PC-3 (cell line): Measurements from ENCODE around the gene DUSP5. TPM values are rescaled to one million over a fixed set of nuclear protein-coding genes. Genes with fewer than 3 reads are reported as not detected.

Experiments used
- ATAC-seq: fragments of 200-7000 bp; cut with Tn5 transposase; 2 replicates; pipeline ENCODE4 v1.9.1; 2020; ENCODE audit warnings: mild to moderate bottlenecking, moderate library complexity
- BruUV-seq: library from RNA; stranded (reverse); fragments of 400-500 nt; replicated peaks from 2 replicates; lab custom pipeline; 2021; lab: Mats Ljungman, UMichigan
- CTCF ChIA-PET: fragments of 300-600 bp; sonication (Branson Sonifier 250); formaldehyde crosslinking; loops from one replicate; lab custom pipeline; 2022; ENCODE audit warnings: antibody characterized with exemption; lab: Charles Lee
- POLR2A ChIA-PET: fragments of 300-600 bp; sonication (Branson Sonifier 250); formaldehyde crosslinking; loops from one replicate; lab custom pipeline; 2022; ENCODE audit warnings: antibody characterized with exemption; ENCODE audit not compliant: unreplicated experiment; lab: Charles Lee
- DNase-seq: peaks from one replicate; pipeline ENCODE4 v3.0.0-alpha.2; 2015
- H2AFZ ChIP-seq: fragments of 300-600 bp; sonication (generic); 2 replicates; pipeline ENCODE4 v1.6.0; 2016; ENCODE audit warnings: antibody characterized with exemption, low read length
- H3F3A ChIP-seq: fragments of 300-600 bp; sonication (generic); one replicate; pipeline ENCODE4 v1.6.0; 2017; ENCODE audit warnings: antibody characterized with exemption, low read length, control low read depth, mild to moderate bottlenecking; ENCODE audit not compliant: unreplicated experiment
- H3K27ac ChIP-seq: fragments of 300-600 bp; sonication (generic); 2 replicates; pipeline ENCODE4 v1.5.1; 2016; ENCODE audit warnings: mild to moderate bottlenecking, low read length
- H3K27me3 ChIP-seq: fragments of 300-600 bp; sonication (generic); 2 replicates; pipeline ENCODE4 v1.6.1; 2016; ENCODE audit warnings: low read length, mixed read lengths
- H3K36me3 ChIP-seq: fragments of 300-600 bp; sonication (generic); 2 replicates; pipeline ENCODE4 v1.6.1; 2016; ENCODE audit warnings: low read depth, mixed run types, low read length, mixed read lengths
- H3K4me1 ChIP-seq: fragments of 300-600 bp; sonication (generic); 2 replicates; pipeline ENCODE4 v1.5.1; 2016; ENCODE audit warnings: low read length; ENCODE audit not compliant: insufficient read depth
- H3K4me2 ChIP-seq: fragments of 300-600 bp; sonication (generic); 2 replicates; pipeline ENCODE4 v1.6.0; 2016; ENCODE audit warnings: low read length
- H3K4me3 ChIP-seq: fragments of 300-600 bp; sonication (generic); 2 replicates; pipeline ENCODE4 v1.5.1; 2016; ENCODE audit warnings: mild to moderate bottlenecking, low read length, mixed read lengths
- H3K79me2 ChIP-seq: fragments of 300-600 bp; sonication (generic); 2 replicates; pipeline ENCODE4 v1.6.1; 2017; ENCODE audit warnings: low read length, mixed read lengths
- H3K9ac ChIP-seq: fragments of 300-600 bp; sonication (generic); 2 replicates; pipeline ENCODE4 v1.6.0; 2016; ENCODE audit warnings: mild to moderate bottlenecking, low read length
- H3K9me2 ChIP-seq: fragments of 300-600 bp; sonication (generic); replicated peaks from 2 replicates; pipeline ENCODE4 v1.6.1; 2016; ENCODE audit warnings: mixed run types, low read length, mixed read lengths
- H3K9me3 ChIP-seq: fragments of 300-600 bp; sonication (generic); 2 replicates; pipeline ENCODE4 v1.6.1; 2016; ENCODE audit warnings: low read length, mixed read lengths
- H4K20me1 ChIP-seq: fragments of 300-600 bp; sonication (generic); 2 replicates; pipeline ENCODE4 v1.6.1; 2016; ENCODE audit warnings: low read length, mixed read lengths
- EZH2 ChIP-seq: fragments of 300-600 bp; sonication (generic); IDR thresholded peaks from one replicate; pipeline ENCODE4 v1.6.1; 2017; ENCODE audit warnings: antibody characterized with exemption, mild to moderate bottlenecking, low read length; ENCODE audit not compliant: unreplicated experiment
- EZH2phosphoT487 ChIP-seq: fragments of 300-600 bp; sonication (generic); IDR thresholded peaks from 2 replicates; pipeline ENCODE4 v1.6.1; 2018; ENCODE audit warnings: mild to moderate bottlenecking, antibody characterized with exemption, low read length, borderline replicate concordance
- intact Hi-C: fragments of 100-400 bp; cut with micrococcal nuclease; formaldehyde crosslinking; loops from 2 replicates; pipeline ENCODE4 v1.9.0; 2023
- total RNA-seq: library from RNA; depleted of rRNA; stranded (reverse); fragments of >200 nt; gene quantifications from 2 replicates; pipeline ENCODE4 v1.2.3, GENCODE V29; 2014
- TF ChIP-seq, protein P1 (sequence below): fragments of 300-600 bp; sonication (generic); conservative IDR thresholded peaks from 2 replicates; pipeline ENCODE4 v1.5.1; 2017; ENCODE audit warnings: antibody characterized with exemption, low read depth, mild to moderate bottlenecking, low read length

Gene DUSP5
- total RNA-seq, 1 experiment from 2014 or later, result 206 TPM

DNA sequence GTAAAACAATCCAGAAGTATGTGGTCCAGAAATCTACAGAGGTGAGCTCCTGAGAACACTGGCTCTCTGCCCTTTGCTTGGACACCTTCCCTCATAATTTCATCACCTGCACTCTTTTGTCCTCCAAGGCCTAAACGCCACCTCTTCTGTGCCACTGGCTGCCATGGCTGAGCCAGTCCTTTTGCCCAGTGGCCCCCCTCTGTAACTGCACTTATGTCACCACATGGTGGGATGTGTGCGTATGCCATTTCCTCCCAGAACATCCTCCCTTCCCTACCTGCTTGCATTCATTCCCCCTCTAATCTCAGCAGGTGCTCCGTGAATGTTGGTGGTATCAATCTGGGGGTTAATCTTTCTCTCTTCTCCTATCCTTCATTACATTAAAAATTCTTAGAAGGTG lies 17.3 kb upstream of the DUSP5 start:
- Histone ChIP-seq H3K9me2 (no peaks in the 10 kb centered on the region), H3K4me3 (no peak overlapping the region), H3K27ac (no peak overlapping the region), H3K9ac (no peak overlapping the region), H4K20me1 (no peaks in the 10 kb centered on the region), H2AFZ (no peak overlapping the region), H3K9me3 (no peaks in the 10 kb centered on the region), H3K36me3 (no peaks in the 10 kb centered on the region), H3F3A (no peaks in the 10 kb centered on the region), H3K27me3 (no peaks in the 10 kb centered on the region), H3K79me2 (no peaks in the 10 kb centered on the region), H3K4me2 (no peak overlapping the region), H3K4me1 (peaks cover 12% of the 10 kb centered on the region)
- intact Hi-C loops, result no loop called here
- no peak for ATAC-seq
- TF ChIP-seq EZH2phosphoT487 (no peak), EZH2 (no peak)
- TF ChIP-seq, protein P1, sequence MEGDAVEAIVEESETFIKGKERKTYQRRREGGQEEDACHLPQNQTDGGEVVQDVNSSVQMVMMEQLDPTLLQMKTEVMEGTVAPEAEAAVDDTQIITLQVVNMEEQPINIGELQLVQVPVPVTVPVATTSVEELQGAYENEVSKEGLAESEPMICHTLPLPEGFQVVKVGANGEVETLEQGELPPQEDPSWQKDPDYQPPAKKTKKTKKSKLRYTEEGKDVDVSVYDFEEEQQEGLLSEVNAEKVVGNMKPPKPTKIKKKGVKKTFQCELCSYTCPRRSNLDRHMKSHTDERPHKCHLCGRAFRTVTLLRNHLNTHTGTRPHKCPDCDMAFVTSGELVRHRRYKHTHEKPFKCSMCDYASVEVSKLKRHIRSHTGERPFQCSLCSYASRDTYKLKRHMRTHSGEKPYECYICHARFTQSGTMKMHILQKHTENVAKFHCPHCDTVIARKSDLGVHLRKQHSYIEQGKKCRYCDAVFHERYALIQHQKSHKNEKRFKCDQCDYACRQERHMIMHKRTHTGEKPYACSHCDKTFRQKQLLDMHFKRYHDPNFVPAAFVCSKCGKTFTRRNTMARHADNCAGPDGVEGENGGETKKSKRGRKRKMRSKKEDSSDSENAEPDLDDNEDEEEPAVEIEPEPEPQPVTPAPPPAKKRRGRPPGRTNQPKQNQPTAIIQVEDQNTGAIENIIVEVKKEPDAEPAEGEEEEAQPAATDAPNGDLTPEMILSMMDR, result no peak
- CTCF ChIA-PET, result no interaction called here
- POLR2A ChIA-PET, result no interaction called here
- no peak for DNase-seq
- no TSS peak for BruUV-seq

DNA sequence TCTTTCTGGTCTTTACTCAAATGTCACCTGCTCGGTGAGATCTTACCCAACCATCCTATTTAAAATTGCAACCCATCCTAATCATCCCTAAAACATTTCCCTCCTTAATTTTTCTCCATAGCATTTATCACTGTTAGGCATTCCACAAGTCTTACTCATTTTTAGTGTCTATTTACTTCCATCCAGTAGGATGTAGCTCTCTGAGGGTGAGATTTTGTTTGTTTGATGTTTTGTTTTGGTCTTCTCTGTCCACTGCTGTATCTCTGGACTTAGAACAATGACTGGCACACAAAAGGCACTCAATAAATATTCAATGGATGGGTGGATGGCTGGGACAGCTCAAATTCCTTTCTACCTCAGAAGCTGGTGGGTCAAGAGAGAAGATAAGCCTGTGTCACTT lies 15.8 kb upstream of the DUSP5 start:
- Histone ChIP-seq H3K27ac (no peak overlapping the region), H3K27me3 (no peaks in the 10 kb centered on the region), H3K4me1 (peaks cover 18% of the 10 kb centered on the region), H3K9me2 (no peaks in the 10 kb centered on the region), H4K20me1 (no peaks in the 10 kb centered on the region), H3K4me3 (no peak overlapping the region), H3K9me3 (no peaks in the 10 kb centered on the region), H3K4me2 (peak overlapping the region; percentile 33), H3K79me2 (no peaks in the 10 kb centered on the region), H3F3A (no peaks in the 10 kb centered on the region), H2AFZ (no peak overlapping the region), H3K36me3 (no peaks in the 10 kb centered on the region), H3K9ac (no peak overlapping the region)
- intact Hi-C loops, result no loop called here
- POLR2A ChIA-PET, result interaction anchor here (0.6 to 0.9 kb wide), 4 partner anchors 14 to 74 kb away, joined by 3 to 4 read pairs (median 3); no protein-coding TSS in a partner anchor
- peak; percentile 90 for ATAC-seq
- no TSS peak for BruUV-seq
- DNase-seq, result peak; percentile 60
- TF ChIP-seq EZH2phosphoT487 (no peak), EZH2 (no peak)
- TF ChIP-seq, protein P1, result no peak
- CTCF ChIA-PET, result no interaction called here

DNA sequence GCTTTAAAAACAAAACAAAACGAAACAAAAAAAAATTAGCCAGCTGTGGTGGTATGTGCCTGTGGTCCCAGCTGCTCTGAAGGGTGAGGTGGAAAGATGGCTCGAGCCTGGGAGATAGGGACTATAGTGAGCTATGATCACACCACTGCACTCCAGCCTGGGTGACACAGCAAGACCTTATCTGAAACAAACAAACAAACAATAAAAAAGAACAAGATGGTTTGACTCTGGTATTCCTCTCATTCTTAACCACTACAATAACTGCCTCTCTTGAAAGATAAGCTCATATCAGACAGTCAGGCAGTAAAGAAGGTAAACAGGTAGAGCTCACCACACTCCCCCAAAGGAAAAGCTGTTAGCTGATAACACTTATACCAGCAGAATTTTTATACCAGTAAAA lies 14.1 kb upstream of the DUSP5 start:
- Histone ChIP-seq H3K4me3 (no peak overlapping the region), H3F3A (no peaks in the 10 kb centered on the region), H3K9me3 (no peaks in the 10 kb centered on the region), H4K20me1 (no peaks in the 10 kb centered on the region), H2AFZ (no peak overlapping the region), H3K9ac (no peak overlapping the region), H3K79me2 (no peaks in the 10 kb centered on the region), H3K27me3 (no peaks in the 10 kb centered on the region), H3K36me3 (no peaks in the 10 kb centered on the region), H3K9me2 (no peaks in the 10 kb centered on the region), H3K4me1 (peaks cover 35% of the 10 kb centered on the region), H3K4me2 (no peak overlapping the region), H3K27ac (no peak overlapping the region)
- DNase-seq (no peak), ATAC-seq (no peak)
- TF ChIP-seq, protein P1, result no peak
- no peak for TF ChIP-seq EZH2
- TF ChIP-seq EZH2phosphoT487, result no peak
- POLR2A ChIA-PET, result interaction anchor here (0.7 kb wide), 1 partner anchor 8 kb away, joined by 3 read pairs; no protein-coding TSS in a partner anchor
- intact Hi-C loops, result no loop called here
- no TSS peak for BruUV-seq
- CTCF ChIA-PET, result no interaction called here
